Activated naive CD8-positive, alpha-beta T cell (primary cell): ENCODE data around the gene GLS.
"Not testable (repeated sequence)": the region's sequence is repeated elsewhere in the genome, so short reads cannot be mapped to it uniquely, and the experiment has no call there.

Experiments used
- H3K27ac Mint-ChIP-seq: one replicate; pipeline ENCODE4 v1.8.0; 2021; ENCODE audit warnings: mixed read lengths
- H3K27me3 Mint-ChIP-seq: one replicate; pipeline ENCODE4 v1.8.0; 2021; ENCODE audit warnings: mixed read lengths
- H3K36me3 Mint-ChIP-seq: one replicate; pipeline ENCODE4 v1.8.0; 2021; ENCODE audit warnings: mixed read lengths
- H3K4me1 Mint-ChIP-seq: one replicate; pipeline ENCODE4 v1.8.0; 2021; ENCODE audit warnings: low read depth, mixed read lengths
- H3K4me3 Mint-ChIP-seq: one replicate; pipeline ENCODE4 v1.8.0; 2021; ENCODE audit warnings: mild to moderate bottlenecking, mixed read lengths
- H3K9me3 Mint-ChIP-seq: one replicate; pipeline ENCODE4 v1.8.0; 2021; ENCODE audit warnings: low read depth, mixed read lengths

The GLS gene

DNA sequence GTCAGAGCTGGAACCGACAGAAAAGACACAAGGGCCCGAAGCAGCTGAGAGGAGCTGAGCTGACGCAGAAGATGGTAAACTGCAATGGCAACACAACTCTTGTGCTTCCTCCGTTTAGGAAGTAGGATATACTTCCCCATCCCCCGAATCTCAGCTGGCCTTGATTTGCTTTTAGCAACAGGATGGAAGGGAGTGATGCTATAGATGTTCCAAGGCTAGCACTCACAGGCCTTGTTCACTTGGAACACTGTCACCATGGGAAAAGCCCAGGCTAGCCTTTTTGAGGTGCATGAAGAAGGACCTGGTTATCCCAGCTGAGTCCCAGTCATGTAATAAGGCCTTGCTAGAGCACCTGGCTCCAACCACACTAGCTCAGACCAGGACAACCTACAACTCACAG is 107.3 kb downstream of the GLS start:
- peak overlapping the region; percentile 85 for H3K27ac Mint-ChIP-seq
- no peak overlapping the region for H3K4me3 Mint-ChIP-seq
- no peaks in the 10 kb centered on the region for H3K9me3 Mint-ChIP-seq
- peaks cover 59% of the 10 kb centered on the region for H3K4me1 Mint-ChIP-seq
- H3K36me3 Mint-ChIP-seq, result peaks cover 21% of the 10 kb centered on the region
- H3K27me3 Mint-ChIP-seq, result no peaks in the 10 kb centered on the region

DNA sequence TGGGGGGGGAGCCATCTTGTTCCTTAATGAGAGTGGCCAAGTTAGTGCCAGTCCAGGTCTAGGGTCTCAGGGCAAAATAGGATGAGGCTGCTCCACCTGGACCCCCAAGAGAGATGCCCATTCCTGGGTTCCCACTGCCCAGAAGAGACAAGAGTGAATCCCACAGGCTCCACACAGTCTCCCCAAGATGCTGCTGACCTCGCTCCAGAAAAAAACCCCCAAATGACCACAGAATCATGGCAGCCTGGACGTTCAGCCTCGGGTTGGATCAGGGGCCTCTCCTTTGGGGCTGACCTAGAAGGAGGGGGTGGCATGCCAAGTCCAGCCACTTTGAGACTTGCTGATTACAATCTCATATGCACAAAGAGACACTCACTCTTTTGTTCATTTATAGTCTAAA is 108.3 kb downstream of the GLS start:
- Mint-ChIP-seq H3K9me3 (no peaks in the 10 kb centered on the region), H3K4me1 (peaks cover 60% of the 10 kb centered on the region), H3K27ac (peak overlapping the region; percentile 76), H3K27me3 (no peaks in the 10 kb centered on the region), H3K36me3 (peaks cover 21% of the 10 kb centered on the region), H3K4me3 (no peak overlapping the region)

DNA sequence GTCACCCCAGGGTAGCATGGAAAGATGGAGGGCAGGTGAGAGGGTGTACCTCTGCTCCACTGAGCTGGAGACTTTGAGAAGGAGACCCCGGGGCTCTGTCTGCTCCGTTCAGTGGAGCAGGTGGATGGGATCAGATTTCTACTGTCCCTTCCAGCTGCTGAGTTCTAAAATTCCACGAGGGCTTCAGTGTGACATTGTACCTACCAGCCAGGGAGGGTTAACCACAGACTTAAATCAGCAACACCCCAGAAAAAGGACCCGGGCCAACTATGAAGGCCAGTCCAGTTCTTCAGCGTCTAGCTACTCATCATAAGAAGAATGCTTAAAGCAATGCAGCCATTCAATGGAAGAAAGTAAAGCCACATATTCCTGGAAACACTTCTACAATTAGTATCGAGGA is 109.5 kb downstream of the GLS start:
- Mint-ChIP-seq H3K4me3 (no peak overlapping the region), H3K4me1 (peaks cover 55% of the 10 kb centered on the region), H3K27ac (peak overlapping the region; percentile 70)

DNA sequence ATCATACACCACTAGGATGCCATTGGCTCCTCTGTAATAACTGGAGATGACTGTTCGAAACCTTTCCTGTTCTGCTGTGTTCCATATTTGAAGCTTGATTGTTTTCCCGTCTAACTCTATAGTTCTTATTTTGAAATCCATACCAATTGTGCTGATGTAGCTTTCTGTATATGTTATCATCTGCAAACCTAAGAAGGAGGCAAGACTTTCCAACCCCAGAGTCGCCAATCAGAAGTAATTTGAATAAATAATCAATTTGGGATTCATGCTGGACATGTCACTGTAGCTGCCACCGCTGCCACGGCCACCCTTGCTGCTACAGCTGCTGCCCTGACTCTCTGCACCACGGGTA is 112.6 kb downstream of the GLS start:
- peaks cover 36% of the 10 kb centered on the region for H3K36me3 Mint-ChIP-seq
- peaks cover 4% of the 10 kb centered on the region for H3K9me3 Mint-ChIP-seq
- H3K4me3 Mint-ChIP-seq, result peak overlapping the region; percentile 49
- peaks cover 59% of the 10 kb centered on the region for H3K4me1 Mint-ChIP-seq
- peak overlapping the region; percentile 58 for H3K27ac Mint-ChIP-seq
- H3K27me3 Mint-ChIP-seq, result no peaks in the 10 kb centered on the region

More for the DNA sequence above, 109.5 kb downstream of the GLS start:
- H3K36me3 Mint-ChIP-seq, result peaks cover 17% of the 10 kb centered on the region
- peaks cover 3% of the 10 kb centered on the region for H3K9me3 Mint-ChIP-seq
- no peaks in the 10 kb centered on the region for H3K27me3 Mint-ChIP-seq

DNA sequence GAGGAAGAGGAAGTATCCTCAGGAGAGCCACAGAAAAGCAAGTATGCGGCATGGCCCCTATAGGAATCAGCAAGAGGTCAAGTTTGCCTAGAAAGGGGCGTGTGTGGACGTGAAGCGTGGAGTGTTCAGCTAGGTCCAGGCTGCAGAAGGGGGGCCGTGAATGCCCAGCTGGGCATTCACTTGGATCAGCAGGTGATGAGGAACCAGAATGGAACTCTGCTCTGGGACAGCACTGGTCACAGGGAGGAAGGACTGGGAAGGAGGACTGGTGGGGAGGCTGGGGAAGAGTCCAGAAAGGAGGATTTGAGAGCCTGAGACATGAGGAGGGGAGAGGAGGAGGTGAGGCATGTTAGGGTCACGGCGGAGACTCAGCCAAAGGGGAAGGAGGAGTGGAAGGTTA is 113.5 kb downstream of the GLS start:
- Mint-ChIP-seq H3K4me3 (no peak overlapping the region), H3K36me3 (peaks cover 36% of the 10 kb centered on the region), H3K27ac (peak overlapping the region; percentile 75), H3K9me3 (peaks cover 4% of the 10 kb centered on the region), H3K4me1 (peaks cover 58% of the 10 kb centered on the region), H3K27me3 (no peaks in the 10 kb centered on the region)

DNA sequence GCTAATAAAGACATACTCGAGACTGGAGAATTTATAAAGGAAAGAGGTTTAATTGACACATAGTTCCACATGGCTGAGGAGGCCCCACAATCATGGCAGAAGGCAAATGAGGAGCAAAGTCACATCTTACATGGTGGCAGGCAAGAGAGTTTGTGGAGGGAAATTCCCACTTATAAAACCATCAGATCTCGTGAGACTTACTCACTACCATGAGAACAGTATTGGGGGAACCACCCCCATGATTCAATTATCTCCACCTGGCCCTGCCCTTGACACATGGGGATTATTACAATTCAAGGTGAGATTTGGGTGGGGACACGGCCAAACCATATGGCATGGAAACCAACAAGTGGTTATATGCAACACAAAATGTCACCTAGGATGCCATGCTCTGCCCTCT is 114.7 kb downstream of the GLS start:
- peaks cover 43% of the 10 kb centered on the region for H3K36me3 Mint-ChIP-seq
- peak overlapping the region; percentile 83 for H3K27ac Mint-ChIP-seq
- not testable (repeated sequence) for H3K27me3 Mint-ChIP-seq, H3K9me3 Mint-ChIP-seq
- H3K4me3 Mint-ChIP-seq, result peak overlapping the region; percentile 18
- H3K4me1 Mint-ChIP-seq, result peaks cover 60% of the 10 kb centered on the region

DNA sequence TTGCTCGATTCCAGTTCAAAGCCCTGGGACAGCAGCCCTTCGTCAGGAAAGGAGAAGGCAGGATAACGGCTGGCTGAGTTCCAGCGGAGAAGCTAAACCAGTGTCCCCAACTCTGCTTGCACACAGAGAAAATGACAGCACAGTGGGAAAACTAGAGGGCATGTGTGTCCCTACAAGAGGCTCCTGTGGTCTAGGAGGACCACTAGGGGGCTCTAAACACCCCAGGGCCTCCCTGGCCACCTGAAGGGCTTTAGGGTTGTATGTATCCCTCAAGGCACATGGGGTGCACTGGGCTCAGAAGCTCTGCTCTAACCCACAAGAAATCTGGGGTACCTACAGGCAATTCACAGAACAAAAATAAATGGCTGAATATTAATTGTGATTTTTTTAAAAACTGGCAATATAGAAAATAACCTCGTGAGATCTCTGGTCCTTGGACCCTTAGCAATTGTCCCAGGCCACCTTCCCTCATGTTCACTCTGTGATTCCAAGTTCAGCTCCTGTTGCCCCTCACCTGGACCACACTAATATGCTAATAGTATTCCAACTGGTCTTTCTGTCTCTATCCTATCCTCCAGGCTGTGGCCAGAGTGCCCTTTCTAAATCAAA is 115.8 kb downstream of the GLS start:
- Mint-ChIP-seq H3K4me3 (peak overlapping the region; percentile 14), H3K4me1 (peaks cover 67% of the 10 kb centered on the region), H3K9me3 (peaks cover 4% of the 10 kb centered on the region), H3K27me3 (no peaks in the 10 kb centered on the region), H3K36me3 (peaks cover 44% of the 10 kb centered on the region), H3K27ac (peak overlapping the region; percentile 83)

DNA sequence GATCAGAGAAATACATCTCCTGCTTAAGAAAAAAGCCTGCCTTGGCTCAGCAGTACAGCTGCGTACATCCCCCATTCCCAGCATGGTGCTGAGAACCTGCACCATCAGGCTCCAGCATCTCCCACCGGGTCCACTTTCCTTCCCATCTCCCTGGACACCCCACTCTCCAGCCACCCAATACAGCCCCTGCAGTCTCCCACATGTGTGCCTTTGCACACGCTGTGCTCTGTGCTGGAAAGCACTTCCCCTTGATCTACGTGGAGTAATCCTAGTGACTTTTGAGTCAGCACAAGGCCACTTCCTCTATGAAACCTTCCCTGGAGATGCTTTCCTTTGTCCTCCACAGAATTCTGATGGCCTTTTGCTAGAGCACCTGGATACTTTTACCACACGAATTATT is 116.3 kb downstream of the GLS start:
- peaks cover 69% of the 10 kb centered on the region for H3K4me1 Mint-ChIP-seq
- H3K27ac Mint-ChIP-seq, result peak overlapping the region; percentile 83
- no peaks in the 10 kb centered on the region for H3K27me3 Mint-ChIP-seq
- H3K9me3 Mint-ChIP-seq, result peaks cover 4% of the 10 kb centered on the region
- peaks cover 44% of the 10 kb centered on the region for H3K36me3 Mint-ChIP-seq
- H3K4me3 Mint-ChIP-seq, result peak overlapping the region; percentile 14

DNA sequence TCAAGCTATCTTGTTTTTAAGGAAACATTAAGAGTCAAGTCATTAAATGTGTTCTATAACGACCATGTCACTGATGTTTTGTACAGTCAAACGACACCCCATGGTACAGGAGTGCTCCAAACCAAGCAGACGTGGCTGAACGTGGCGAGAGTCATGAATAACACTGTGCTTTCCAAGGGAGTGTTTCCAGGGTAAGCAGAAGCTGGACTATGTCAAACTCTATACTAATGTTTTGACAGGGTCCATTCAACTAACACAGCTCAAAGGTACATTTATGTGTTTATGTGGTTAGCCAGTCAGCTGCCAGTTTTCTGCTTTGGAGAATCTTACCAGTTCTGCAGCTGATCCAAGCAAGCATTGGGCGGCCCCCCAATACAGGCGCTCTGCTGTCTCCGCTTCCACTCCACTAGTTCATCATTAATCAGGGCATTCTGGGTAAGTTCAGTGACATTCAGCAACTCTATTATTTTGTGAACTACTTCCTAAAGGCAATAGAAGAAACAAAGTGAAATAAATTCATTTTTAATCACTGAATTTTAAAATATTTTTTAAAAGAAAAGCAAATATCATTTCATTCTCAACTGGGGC is 117.0 kb downstream of the GLS start:
- Mint-ChIP-seq H3K27me3 (no peaks in the 10 kb centered on the region), H3K36me3 (peaks cover 44% of the 10 kb centered on the region), H3K4me1 (peaks cover 70% of the 10 kb centered on the region), H3K9me3 (peaks cover 4% of the 10 kb centered on the region), H3K27ac (peak overlapping the region; percentile 83), H3K4me3 (no peak overlapping the region)

DNA sequence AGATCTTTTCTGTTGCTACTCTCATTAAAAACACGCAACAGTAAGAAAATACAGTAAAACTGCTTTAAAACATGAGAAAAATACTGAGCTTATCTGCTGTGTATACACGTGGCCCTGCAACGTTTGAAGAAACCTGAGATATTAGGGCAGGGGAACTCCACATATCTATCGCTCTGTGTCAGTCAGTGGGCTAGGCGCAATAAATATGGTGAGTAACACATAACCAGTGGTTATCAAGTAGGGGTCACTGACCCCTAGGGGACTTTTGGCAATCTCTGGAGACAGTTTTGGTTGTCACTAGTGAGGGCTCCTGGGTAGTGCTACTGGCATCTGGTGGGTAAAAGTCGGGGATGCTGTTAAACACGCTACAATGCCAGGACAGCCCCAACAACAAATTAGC is 118.4 kb downstream of the GLS start:
- Mint-ChIP-seq H3K36me3 (peaks cover 52% of the 10 kb centered on the region), H3K27ac (peak overlapping the region; percentile 73), H3K27me3 (no peaks in the 10 kb centered on the region), H3K4me1 (peaks cover 71% of the 10 kb centered on the region), H3K9me3 (peaks cover 4% of the 10 kb centered on the region), H3K4me3 (no peak overlapping the region)

DNA sequence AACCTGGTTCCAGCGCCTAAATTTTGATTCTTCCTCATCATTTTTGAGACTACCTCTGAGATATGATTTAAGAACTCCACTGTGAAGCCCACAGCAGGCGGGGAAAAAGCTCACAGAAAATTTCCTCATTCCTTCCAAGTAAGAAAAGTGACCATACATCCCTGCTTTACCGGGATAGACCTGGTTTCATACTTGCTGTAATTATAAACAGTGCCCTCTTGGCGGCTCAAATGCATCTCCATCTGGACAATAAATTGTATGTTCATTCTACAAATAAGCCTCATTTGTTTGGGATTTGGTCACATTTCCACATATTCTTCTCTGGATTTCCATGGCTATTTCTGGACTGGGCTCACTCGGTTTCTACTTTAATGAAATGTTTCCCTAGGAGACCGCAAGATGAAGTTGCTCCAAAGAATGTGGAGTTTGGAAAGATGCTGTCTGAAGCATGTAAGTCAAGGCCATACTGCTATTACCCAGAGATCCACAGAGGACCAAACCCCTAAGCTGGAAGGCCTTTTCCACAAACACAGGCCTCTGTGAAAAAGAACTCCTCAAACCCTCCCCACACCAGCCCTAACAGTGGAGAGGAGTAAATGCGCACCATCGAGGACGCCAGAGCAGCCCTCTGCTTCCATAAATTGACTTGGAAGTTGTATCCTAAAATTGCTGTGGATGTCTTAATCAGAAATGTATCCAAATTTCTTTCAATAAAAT is 119.5 kb downstream of the GLS start:
- peaks cover 73% of the 10 kb centered on the region for H3K4me1 Mint-ChIP-seq

DNA sequence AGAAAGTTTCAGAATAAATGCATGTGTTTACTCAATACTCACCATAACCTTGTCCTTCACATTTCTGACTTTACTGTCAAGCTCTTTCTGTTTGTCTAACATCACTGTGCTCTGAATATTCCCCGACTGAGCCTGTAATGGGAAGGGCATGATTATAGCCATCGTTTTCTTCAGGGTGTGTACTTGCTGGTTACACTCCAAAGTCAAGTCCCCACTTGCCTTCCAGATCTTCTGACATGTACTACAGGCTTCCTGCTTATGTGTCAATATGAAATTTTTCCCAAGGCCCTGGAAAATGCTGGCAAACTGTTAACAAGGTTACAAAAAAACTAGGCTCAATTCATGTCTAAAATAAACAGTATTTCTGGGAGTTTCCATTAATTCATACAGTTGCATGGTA is 120.4 kb downstream of the GLS start:
- H3K36me3 Mint-ChIP-seq, result peaks cover 49% of the 10 kb centered on the region
- H3K9me3 Mint-ChIP-seq, result no peaks in the 10 kb centered on the region
- H3K4me1 Mint-ChIP-seq, result peaks cover 69% of the 10 kb centered on the region
- H3K4me3 Mint-ChIP-seq, result no peak overlapping the region
- no peaks in the 10 kb centered on the region for H3K27me3 Mint-ChIP-seq
- H3K27ac Mint-ChIP-seq, result peak overlapping the region; percentile 77

More for the DNA sequence above, 119.5 kb downstream of the GLS start:
- peaks cover 2% of the 10 kb centered on the region for H3K9me3 Mint-ChIP-seq
- no peak overlapping the region for H3K4me3 Mint-ChIP-seq
- H3K36me3 Mint-ChIP-seq, result peaks cover 56% of the 10 kb centered on the region
- peak overlapping the region; percentile 77 for H3K27ac Mint-ChIP-seq
- no peaks in the 10 kb centered on the region for H3K27me3 Mint-ChIP-seq

DNA sequence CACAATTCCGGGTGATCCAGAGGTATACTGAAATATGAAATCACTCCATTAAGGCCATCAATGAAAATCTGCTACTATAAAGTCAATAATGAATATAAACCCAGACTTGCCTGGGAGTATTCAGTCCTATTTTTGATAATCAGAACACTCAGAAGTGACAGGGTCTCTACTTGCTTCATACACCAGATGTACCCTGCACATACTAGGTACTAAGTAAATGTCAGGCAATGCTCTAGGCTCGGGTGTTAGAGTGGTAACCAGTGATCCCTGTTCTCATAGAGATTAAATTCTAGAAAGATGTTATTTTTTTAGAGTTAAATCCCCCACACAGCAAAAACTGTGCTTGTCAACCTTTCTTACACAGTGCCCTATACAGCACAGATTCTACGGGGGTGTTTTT is 121.0 kb downstream of the GLS start:
- H3K9me3 Mint-ChIP-seq, result no peaks in the 10 kb centered on the region

DNA sequence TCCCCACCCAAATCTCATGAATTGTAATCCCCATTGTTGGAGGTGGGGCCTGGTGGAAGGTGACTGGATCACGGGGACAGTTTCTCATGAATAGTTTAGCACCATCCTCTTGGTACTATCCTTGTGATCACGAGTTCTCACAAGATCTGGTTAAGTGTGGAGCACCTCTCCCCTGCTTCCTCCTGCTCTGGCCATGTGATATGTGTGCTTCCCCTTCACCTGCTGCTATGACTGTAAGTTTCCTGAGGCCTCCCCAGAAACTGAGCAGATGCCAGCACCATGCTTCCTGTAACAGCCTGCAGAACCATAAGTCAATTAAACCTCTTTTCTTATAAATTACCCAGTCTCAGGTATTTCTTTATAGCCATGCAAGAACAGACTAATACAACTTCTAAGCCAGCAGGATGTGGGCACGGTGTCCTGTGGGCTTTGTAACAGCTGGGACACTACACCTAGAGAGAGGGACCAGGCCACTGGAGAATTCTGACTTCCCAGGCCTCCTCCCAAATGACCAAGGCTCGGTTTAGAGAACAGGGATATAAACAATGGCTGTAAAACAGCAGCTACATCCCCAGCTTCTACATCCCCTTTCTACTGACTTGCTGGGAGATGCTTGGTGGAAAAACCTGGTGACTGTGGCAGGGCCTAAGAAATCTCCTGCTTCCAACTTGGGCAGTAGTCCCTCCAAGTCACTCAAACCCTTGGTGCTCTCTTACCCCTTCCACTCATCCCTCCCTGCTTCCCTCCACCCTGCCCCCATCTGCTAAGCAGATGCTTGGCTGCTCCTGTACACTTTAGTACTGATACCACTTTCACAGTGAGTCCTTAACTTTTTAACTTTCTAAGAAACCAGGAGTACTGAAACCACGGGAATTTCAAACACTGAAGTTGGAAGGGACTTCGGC is 123.0 kb downstream of the GLS start:
- H3K27ac Mint-ChIP-seq, result peak overlapping the region; percentile 70
- H3K36me3 Mint-ChIP-seq, result peaks cover 51% of the 10 kb centered on the region
- H3K27me3 Mint-ChIP-seq, result no peaks in the 10 kb centered on the region
- H3K4me1 Mint-ChIP-seq, result peaks cover 78% of the 10 kb centered on the region
- H3K4me3 Mint-ChIP-seq, result peak overlapping the region; percentile 38
- H3K9me3 Mint-ChIP-seq, result no peaks in the 10 kb centered on the region

More for the DNA sequence above, 121.0 kb downstream of the GLS start:
- H3K36me3 Mint-ChIP-seq, result peaks cover 49% of the 10 kb centered on the region
- H3K4me1 Mint-ChIP-seq, result peaks cover 70% of the 10 kb centered on the region
- no peaks in the 10 kb centered on the region for H3K27me3 Mint-ChIP-seq
- no peak overlapping the region for H3K4me3 Mint-ChIP-seq
- peak overlapping the region; percentile 77 for H3K27ac Mint-ChIP-seq

DNA sequence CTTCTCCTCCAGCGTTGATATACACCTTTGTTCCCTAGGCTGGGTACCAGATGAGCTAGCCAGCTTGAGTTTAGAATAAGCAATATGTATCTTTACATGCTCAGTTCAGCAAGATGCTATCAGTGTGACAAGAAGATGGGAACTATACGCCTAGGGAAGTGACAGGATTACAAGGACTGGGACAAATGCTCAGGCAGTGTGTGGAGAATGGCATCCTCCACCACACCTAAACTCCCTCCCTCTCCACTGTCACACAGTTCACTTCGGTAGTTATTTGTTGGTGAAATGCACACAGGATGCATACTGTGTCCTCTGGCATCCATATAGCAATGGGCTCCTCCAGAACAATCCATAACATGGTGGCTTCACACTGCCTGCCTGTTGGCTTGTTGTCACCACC is 125.7 kb downstream of the GLS start:
- H3K9me3 Mint-ChIP-seq, result no peaks in the 10 kb centered on the region
- peaks cover 53% of the 10 kb centered on the region for H3K36me3 Mint-ChIP-seq

More for the DNA sequence above, 125.7 kb downstream of the GLS start:
- H3K4me1 Mint-ChIP-seq, result peaks cover 82% of the 10 kb centered on the region
- H3K27ac Mint-ChIP-seq, result peak overlapping the region; percentile 79
- H3K27me3 Mint-ChIP-seq, result no peaks in the 10 kb centered on the region
- peak overlapping the region; percentile 67 for H3K4me3 Mint-ChIP-seq
